IPS-NIHi7 (cell line): Measurements from ENCODE around the gene SDC1.
A peak's percentile ranks its signal among the peaks of the same experiment; 100 is the strongest.

ENCODE experiments used
- DNase-seq: peaks from one replicate; pipeline ENCODE4 v3.0.0; 2012; ENCODE audit warnings: mixed read lengths; ENCODE audit errors: extremely low spot score

Gene SDC1

DNA sequence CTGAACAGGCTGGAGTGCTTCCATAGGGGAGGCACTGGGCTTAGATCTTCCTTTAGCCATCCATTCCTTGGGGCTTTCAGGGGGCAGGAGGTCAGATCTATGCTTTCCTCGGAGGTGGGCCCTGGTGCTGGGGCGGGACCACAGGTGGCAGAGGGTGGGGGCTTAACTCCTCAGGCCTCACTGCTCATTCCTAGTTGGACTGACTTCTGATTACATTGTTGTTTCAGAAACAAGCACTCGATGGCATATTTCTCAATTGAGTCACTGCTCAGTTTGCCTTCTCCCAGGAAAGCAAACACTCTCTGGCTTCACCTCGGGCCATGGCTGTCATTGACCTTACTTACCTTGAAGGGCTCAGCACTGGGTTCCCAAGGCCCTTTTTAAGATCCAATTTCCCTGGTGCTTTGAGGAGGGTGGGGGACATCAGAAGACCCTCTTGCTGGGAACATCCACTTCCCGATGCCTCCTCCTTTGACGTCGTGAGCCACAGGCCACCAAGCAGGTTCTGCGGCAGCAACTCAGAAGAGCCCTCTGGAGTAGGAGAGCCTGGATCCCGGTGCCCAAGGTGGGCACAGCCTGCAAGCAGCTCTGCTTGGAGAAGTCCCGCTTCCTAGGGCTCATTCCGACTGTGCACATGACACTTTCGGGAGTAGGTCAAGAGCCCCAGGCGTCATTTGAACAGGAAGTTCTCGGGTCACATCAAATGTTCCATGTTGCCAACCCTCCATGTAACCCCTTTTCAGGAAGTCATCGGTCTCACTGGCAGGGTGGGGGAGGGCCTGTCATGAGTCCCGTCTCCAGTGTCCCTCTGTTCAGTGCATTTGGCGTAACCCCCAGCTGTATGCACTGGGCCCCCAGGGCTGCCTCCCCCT, 40.6 kb downstream of the SDC1 start:
- no peak for DNase-seq

DNA sequence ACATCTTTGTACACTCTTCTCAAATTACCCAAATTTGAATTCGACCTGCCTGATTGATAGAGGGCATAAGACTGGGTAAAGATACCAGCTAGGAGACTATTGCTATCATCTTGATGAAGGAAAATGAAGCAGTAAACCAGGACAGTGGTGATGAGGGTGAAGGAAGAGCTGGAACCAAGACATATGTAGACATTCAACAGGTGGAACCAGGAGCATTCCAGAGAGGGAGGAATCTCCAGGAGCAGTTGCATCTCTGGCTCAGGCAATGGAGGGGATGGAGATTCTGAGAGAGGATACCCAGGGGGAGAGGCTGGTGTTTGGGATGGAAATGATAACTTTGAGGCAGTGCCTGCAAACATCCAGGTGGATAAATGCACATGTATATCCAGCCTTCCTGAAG, 41.6 kb downstream of the SDC1 start:
- no peak for DNase-seq

DNA sequence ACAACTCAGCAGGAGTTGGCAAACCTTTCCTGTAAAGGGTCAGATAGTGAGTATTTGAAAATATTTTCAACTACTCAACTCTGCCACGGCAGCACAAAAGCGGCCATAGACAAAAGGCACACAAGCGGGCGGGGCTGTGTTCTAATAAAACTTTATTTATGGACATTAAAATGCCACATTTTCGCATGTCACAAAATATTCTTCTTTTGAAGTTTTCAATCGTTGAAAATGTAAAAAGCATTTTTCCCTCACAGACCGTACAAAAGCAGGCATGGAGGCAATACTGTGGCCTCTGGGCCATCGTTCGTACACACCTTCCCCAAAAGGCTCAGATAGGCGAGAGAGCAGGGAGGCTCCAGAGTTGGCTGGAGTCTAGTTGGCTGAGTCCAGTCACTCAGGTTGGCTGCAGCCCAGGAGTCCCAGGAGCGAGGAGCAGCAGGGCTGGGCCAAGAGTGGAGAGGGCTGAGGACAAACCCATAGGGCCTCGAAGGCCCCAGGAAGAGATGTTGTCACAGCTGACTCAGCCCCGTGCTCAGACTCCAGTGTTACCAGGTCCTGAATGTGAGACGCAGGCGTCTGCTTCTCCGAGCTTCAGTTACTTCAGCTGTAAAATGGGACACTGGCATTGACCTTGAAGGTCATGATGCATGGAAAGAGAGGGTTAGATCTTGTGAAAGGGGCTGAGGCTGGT, 42.5 kb downstream of the SDC1 start:
- no peak for DNase-seq

DNA sequence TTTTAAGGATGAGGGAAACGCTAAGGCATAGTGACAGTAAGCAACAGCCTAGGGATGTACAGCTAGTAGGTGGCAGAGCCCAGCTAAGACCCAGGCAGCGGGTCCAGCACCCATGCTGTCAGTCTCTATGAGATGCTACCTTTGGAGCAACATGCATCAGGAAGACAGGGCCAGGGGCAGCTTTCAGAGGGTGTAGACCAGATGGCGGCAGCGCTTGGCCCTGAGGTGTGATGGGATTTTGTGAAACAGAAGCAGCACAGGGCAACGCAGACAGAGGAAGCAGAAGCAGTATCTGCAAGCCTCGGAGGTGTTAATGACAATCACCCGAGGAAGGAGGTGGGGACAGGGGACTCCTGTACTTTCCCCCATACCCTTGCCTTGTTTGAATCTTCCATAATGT, 43.2 kb downstream of the SDC1 start:
- DNase-seq = no peak

DNA sequence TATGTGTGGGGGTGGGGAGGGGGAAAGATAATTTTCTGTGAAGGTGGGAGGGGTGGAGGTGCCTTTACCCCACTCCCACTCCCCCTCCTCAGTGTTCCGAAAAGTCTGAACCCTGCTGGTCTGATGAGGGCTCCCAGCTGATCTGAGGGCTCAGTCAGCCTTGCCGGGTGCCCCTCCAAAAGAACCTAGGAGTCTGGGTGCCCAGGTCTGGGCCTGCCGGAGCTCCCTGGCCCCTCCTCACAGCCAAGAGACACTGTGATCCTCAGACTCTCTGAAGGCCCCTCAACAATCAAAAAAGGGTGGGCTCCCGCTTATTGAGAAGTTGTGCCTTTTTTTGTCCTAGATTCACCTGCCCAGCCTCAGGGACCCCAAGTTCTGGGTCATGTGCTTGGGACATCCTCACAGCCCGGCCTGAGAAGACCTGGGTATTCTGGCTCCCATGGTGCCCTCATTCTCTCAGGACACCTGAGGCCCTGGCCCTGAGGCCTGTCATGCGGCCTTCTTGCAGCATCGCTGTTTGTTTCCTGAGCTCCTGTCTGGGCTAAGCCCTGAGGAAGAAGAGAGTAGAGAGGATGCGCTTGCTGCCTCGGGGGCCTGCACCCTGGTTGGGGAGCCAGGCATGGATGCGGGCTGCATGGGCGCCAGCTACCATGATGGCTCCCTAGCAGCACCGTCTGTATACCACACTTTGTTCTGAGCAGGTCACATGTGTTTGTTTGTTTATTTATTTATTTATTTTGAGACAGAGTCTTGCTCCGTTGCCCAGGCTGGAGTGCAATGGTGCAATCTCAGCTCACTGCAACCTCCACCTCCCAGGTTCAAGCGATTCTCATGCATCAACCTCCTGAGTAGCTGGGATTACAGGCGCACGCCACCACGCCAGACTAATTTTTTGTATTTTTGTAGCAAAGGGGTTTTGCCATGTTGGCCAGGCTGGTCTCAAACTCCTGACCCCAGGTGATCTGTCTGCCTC, 44.0 kb downstream of the SDC1 start:
- no peak for DNase-seq

DNA sequence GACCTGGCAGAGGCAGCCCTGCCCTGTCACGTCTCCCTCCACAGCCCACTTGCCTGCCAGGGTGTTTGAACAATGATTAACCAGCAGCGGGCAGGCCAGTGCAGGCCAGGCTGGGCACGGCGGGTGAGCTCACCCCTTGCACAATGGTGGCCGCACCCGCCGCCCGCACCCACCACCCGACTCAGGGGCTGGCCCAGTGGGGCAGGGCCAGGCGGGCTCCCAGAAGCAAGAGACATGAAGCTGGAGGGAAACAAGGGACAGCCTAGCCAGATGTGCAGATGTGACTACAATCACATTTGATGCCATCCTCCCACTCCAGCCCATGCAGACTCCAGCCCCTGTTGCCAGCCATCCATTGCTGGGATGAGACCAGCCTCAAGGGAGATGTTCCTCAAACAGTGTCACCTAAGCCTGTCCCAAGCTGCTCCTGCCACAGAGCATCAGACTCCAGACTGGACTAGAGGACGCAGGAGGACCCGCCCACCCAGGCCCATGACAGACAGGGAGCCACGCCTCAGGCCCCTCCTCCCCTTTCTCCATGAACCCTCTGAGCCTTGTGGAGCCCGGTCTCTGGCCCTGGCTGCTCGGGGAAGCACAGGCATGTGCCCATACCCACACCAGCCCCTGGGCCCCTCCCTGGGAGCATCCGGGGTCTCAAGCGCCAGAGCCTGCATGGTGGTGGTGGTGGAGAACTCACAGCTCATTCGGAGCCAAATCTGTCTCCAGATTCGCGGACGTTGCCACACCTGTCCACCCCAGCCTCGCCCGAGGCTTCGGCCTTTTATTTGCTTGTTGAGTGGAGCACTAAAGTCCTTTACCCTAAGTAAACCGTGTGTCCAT, 45.0 kb downstream of the SDC1 start:
- DNase-seq = peak; percentile 82

DNA sequence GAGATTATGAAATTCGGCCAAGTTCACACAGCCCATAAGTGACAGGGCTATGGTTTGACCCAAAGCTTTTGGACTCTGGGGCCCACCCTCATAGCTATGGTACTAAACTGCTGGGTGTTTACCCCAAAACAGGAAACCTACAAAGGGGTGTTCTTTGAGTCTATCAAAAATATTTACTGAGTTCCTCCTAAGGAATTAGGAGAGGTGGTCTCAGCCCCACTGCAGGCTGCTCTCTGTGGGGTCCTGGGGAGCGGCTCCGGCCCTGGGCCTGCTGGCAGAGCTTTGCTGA, 45.5 kb downstream of the SDC1 start:
- DNase-seq = no peak

DNA sequence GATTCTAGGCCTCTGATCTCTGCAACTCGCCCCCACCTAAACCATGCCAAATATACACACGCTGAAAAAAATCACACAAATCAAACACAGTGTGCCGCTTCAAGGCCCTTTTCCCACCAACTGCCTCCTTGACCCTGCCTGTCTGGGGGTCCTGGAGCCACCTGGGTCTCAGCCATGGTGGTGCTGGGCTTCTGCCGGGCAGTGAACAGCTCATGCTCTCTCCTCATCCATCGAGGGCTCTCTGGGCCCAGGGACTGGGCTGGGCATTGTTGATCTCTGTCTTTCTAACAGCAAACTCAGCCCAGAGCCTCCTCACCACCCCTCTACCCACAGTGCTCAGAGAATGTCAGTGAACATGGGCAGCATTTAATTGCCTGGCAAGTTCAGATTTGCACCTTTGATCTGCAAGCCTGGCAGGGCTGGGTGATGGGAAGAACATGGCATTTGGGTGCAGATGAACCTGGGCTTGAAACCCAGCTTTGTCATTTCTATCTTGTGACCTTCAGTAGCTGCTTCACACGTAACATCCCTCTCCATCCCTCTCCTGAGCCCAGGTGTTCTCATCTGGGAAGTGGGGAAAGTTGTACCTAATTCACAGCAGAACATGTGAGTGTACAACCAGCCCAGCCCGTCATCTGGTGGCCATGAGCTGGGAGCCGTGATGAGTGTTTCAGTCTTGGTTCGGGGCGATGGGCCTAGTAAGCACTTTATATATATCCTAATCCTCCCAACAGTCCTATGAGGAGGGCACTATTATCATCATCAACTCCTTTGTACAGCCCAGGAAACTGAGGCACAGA, 46.1 kb downstream of the SDC1 start:
- no peak for DNase-seq

DNA sequence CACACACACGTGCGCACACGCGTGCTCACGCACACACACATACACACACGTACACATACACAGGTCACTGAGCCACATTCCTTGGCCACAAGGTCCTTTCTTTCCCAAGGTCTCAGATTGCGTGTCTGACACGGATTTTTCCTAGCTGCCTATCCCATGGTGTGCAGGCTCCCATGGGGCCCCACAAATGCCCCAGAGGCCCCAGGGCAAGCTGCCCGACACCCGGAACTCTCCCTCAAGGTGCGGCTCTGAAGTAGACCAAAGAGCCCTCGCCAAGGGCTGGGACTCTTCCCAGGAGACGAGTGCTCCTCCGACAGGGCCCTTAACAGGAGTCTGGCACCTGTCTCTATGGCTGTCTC, 46.7 kb downstream of the SDC1 start:
- no peak for DNase-seq

DNA sequence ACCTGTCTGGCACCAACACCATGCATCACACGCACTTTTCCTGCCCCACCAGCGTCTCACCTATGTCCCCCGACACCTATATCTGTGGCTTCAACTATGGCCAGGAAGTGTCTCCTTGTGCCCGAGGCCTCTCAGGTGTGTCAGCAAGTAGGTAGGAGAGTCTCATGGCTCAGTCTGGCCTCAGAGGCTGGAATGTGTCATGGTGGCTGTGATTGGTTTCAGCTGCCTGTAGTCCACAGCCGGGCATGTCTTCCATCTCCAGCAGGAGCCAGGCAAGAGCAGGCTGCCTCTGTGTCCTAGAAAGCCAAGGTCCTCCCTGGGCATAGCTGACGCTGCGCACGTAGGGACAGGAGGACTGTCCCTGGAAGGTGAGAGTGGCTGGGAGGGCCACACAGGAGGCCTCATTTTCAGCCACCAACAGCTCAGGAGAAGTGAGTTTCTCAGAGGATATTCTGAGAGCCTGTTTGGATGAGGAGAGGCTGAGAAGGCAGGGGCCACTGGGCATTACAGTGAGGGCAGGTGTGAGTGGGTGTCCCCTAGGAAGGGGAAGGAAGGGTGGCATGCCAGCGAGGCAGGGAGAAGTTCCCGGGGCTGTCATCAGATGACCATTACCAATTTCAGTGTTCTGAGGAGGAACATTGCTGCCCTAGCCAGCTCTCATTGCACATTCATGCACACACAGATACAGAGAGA, 47.2 kb downstream of the SDC1 start:
- DNase-seq = no peak

DNA sequence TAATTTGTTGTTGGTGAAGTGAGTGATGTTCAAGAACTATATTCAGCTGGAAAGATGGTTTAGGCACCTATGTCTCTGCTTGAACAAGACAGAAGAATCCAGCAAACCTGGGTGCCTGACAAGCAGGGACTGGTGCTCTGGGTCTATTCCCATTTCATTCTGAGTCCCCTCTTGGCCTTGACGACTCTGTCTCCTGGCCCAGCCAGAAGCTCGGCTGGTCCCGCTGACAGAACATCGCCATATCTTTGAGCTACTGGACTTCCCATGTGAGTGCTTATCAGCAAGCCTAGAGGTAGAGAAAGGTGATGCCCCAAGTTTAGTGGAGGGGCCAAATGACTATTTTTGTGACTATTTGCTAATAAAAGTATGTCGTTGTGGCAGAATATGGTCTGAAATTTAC, 48.2 kb downstream of the SDC1 start:
- no peak for DNase-seq

DNA sequence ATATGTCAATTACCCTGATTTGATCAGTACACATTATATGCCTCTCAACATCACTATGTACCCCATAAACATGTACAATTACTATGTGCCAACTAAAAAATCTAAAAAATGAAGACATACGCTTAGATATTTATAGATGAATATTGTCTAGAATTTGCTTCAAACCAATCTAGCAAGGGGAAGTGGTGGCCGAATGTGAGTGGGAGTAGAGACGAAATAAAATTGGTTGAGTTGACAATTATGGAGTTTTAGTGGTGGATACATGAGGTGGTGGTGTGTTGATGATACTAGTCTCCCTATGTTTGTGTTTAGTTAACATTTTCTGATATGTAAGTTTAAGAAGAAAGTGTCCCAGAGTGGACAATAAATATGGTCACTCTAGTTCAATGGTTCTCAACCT, 49.0 kb downstream of the SDC1 start:
- DNase-seq = no peak

DNA sequence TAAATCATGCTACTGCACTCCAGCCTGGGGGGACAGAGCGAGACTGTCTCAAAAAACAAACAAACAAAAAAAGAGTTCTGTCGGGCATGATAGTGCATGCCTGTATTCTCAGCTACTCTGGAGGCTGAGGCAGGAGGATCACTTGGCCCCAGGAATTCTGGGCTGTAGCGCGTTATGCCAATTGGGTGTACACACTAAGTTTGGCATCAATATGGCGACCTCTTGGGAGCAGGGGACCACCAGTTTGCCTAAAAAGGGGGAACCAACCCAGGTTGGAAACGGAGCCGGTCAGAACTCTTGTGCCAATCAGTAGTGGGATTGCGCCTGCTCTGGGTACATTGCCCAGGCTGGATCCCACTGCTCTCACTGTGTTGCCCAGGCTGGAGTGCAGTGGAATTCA, 49.7 kb downstream of the SDC1 start:
- DNase-seq = no peak

DNA sequence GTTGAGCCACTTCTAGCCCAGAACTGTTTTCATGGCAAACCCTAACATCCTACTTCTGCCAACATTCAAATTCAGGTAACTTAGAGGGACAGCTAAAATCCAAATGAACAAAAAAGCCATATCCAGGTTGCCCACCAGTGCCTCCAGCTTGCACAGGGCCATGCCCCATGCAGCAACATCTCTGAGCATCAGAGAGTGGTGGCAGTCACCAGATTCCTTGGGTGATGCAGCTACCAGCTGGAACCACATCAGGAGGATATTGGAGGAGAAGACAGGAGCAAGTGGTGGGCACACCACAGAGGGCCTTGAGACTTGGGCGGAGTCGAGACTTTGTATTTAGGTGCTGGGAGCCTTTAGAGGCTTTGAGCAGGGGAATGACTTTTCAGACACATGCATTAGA, 50.5 kb downstream of the SDC1 start:
- DNase-seq = no peak

DNA sequence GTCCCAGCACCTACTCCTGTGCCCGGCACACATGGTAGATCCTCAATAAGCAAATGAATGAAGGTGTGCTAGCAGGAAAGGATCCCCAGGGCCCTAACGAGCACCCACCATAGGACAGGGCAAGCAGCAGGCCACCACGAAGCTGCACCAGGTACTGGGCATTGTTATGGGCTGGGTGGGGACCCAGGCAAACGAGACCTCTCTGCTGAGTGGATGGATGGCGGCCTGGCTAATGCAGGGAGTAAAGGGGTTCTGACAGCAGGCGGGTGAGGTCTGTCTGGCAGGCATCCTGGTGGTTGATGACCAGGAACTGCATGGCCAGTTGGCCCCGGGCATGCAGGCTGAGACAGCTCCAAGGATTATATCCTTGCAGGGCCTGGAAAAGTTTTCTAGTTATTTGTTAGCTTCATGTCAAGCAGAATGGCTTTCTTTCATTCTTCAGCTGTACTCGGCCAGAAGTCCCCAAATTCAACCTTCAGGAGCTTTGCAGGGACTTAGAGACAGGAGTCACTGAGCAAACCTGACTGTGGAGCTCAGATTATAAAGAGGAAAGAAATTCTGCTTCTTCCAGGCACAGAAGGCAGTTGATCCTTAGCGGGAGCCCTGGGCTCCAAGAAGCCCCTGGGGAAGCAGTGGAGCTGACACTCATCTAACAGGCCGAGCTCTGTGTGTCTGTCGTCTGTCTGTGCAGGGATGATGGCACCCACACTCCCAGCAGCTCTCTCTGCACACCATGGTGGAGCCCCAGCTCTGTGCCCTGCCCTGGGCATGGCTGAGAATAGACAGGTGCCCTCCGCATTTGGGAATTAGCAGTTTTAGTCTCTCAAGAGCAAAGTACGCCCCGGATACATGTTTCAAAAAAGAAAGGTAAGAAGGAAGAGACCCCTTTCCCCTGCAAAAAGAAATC, 51.2 kb downstream of the SDC1 start:
- DNase-seq = no peak

DNA sequence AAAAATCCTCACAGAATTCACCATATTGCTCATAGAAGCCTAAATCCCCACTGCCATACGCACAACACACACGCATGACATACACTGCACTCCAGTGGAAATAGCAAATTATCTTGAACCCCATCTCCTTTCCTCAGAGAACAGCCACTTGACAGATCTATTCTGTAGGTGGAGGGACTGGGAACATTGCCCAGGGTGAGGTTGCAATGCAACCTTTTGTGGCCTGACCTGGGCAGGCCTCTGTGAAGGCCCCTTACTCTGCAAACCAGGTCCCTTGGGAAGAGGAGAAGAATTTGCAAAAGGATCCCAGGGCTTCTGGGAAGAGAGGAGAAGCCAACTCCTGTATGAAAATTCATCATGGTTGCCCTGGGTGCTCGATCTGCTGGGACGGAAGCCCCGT, 51.9 kb downstream of the SDC1 start:
- DNase-seq = no peak

DNA sequence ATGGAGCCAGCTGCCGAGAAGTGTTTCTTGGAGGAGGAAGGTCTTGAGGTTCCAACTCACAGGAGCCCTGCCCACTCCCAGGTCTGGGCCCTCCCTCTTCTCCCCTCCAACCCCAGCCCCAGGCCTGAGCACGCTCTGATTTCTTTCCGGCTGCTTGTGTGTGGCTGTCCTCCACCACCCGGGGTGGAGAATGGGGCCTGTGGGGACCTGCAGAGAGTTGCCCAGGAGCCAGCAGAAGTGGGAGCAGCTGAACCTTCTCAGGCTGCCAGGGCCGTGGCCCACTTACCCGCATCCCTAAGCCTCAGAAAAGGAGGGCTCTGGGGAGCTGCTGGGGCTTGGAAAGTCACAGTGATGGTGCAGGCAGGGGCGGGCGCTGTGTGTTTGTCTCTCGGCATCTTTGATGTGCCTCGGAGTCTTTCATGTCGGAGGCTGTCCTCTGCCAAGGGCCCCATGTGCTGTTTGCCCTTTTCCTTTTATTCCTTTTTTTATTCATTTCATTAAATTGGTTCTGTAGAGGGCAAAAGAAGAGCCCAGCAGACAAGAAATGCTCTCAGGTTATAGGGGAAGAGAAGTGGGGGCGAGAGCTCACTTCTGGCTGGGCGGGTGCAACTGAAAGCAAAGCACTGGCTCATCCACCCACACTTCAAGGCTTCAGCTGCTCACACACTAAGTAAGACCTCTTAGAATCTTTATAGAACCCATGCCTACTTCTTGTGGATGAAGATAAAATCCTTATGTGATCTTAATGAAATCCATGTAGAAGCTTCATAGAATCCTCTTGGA, 52.5 kb downstream of the SDC1 start:
- no peak for DNase-seq

DNA sequence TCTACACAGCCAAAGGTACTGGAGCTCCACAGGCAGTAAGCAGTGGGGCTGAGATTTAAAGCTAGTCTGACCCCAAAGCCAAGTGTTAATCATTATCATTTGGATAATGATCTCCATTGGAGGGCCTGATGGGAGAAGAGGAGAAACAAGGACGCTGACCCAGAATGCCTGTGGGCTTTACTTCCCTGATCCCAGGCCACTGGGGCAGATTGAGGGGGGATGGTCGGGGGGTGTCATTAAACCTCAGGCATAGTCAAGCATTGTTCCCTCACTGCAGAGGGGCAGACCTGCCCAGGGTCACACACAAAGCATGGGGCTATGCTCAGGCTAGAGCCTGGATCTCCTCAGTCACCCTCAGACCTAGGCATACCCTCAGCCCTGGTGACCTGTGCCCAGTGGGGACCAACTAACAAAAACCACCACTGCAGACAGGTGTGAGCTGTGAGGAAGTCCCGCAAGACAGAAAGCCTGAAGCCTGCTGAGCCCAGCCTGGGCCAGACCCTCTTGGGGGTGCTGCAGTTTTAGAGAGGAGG, 53.4 kb downstream of the SDC1 start:
- DNase-seq = no peak
